T1000 (cell line): ENCODE data around the gene ETV7.
"Not testable (repeated sequence)": the region's sequence is repeated elsewhere in the genome, so short reads cannot be mapped to it uniquely, and the experiment has no call there.

ENCODE experiments used
- DNase-seq: peaks from one replicate; lab custom pipeline; 2025; ENCODE audit warnings: mixed read lengths; lab: John Stamatoyannopoulos, UW

The ETV7 gene

GRCh38 chr6:36387440-36388303 lies at the start of gene ETV7:
Gene ETV7 (minus strand): TSS chr6:36387669. CDS start chr6:36387541, 128 bp downstream.
- DNase-seq: no peak

GRCh38 chr6:36436466-36436865 lies 49.0 kb upstream of the ETV7 start:
- DNase-seq: no peak

- DNase-seq: peak; percentile 18
Measured at GRCh38 chr6:36432151-36432671, 44.7 kb upstream of the ETV7 start.

GRCh38 chr6:36431197-36431596 lies 43.7 kb upstream of the ETV7 start:
- no peak for DNase-seq

GRCh38 chr6:36430351-36430750 lies 42.9 kb upstream of the ETV7 start:
- no peak for DNase-seq

GRCh38 chr6:36428911-36429310 lies 41.4 kb upstream of the ETV7 start:
- no peak for DNase-seq

GRCh38 chr6:36426622-36427021 lies 39.2 kb upstream of the ETV7 start:
- no peak for DNase-seq

- peak; percentile 98 for DNase-seq
Measured at GRCh38 chr6:36423101-36423824, 35.8 kb upstream of the ETV7 start.

- DNase-seq: no peak
Measured at GRCh38 chr6:36422714-36423100, 35.2 kb upstream of the ETV7 start.

- DNase-seq: no peak
Measured at GRCh38 chr6:36419310-36419709, 31.8 kb upstream of the ETV7 start.

- no peak for DNase-seq
Measured at GRCh38 chr6:36418558-36418957, 31.1 kb upstream of the ETV7 start.

- no peak for DNase-seq
Measured at GRCh38 chr6:36414481-36414880, 27.0 kb upstream of the ETV7 start.

GRCh38 chr6:36413489-36414480 lies 26.3 kb upstream of the ETV7 start:
- DNase-seq: no peak

- not testable (repeated sequence) for DNase-seq
Measured at GRCh38 chr6:36409718-36410117, 22.2 kb upstream of the ETV7 start.

- no peak for DNase-seq
Measured at GRCh38 chr6:36404164-36404563, 16.7 kb upstream of the ETV7 start.

GRCh38 chr6:36402481-36402880 lies 15.0 kb upstream of the ETV7 start:
- no peak for DNase-seq

- no peak for DNase-seq
Measured at GRCh38 chr6:36399970-36400369, 12.5 kb upstream of the ETV7 start.

GRCh38 chr6:36392621-36393020 lies 5.2 kb upstream of the ETV7 start:
- no peak for DNase-seq

- DNase-seq: no peak
Measured at GRCh38 chr6:36389353-36389752, 1.9 kb upstream of the ETV7 start.

- no peak for DNase-seq
Measured at GRCh38 chr6:36386495-36387439, 702 bp downstream of the ETV7 start.

- DNase-seq: no peak
Measured at GRCh38 chr6:36384095-36384494, 3.4 kb downstream of the ETV7 start.
